Epithelial cell of alveolus of lung (primary cell): ENCODE measurements around the gene STX11. TPM values are rescaled to one million over a fixed set of nuclear protein-coding genes. Genes with fewer than 3 reads are reported as not detected.

Experiments used
- total RNA-seq: library from RNA; depleted of rRNA; stranded (reverse); fragments of >200 nt; gene quantifications from 2 replicates; pipeline ENCODE4 v1.2.1, GENCODE V29; 2015

STX11 gene
- total RNA-seq: 0.40 and 2.6 TPM in 2 replicates

GRCh38 chr6:144149894-144150709, at the start of gene STX11:
TSS of gene STX11 (plus strand) at chr6:144150517. CDS start at chr6:144186628, 36,111 bp downstream.

Other genes with a start within 250 kb of the STX11 start
- gene PLAGL1, start 142.3 kb upstream of the STX11 start, total RNA-seq: 7.2 and 20.5 TPM in 2 replicates
- 171 and 209 TPM in 2 replicates for gene SF3B5, start 54.9 kb upstream of the STX11 start, total RNA-seq
- gene UTRN, start 134.8 kb downstream of the STX11 start, total RNA-seq: 11.5 and 44.5 TPM in 2 replicates